OCI-LY1 (cell line): Measurements from ENCODE around the gene ACTN2.

Source experiments
- H2AFZ ChIP-seq: fragments of 200-600 bp; sonication (generic), shearing (Covaris generic); 2 replicates; pipeline ENCODE4 v1.6.0; 2014; ENCODE audit warnings: antibody characterized with exemption, mild to moderate bottlenecking, low read length
- H3F3A ChIP-seq: fragments of 200-600 bp; sonication (generic), shearing (Covaris generic); 2 replicates; pipeline ENCODE4 v1.6.0; 2014; ENCODE audit warnings: mild to moderate bottlenecking, antibody characterized with exemption, low read length, moderate library complexity; ENCODE audit not compliant: insufficient read depth
- H3K27ac ChIP-seq: fragments of 200-600 bp; sonication (generic); 2 replicates; pipeline ENCODE4 v1.5.1; 2014; ENCODE audit warnings: low read length, mixed run types, mild to moderate bottlenecking, low read depth; ENCODE audit not compliant: poor library complexity, severe bottlenecking
- H3K27me3 ChIP-seq: fragments of 200-600 bp; sonication (generic); 2 replicates; pipeline ENCODE4 v1.6.0; 2014; ENCODE audit warnings: antibody characterized with exemption, mild to moderate bottlenecking, low read length, moderate library complexity; ENCODE audit not compliant: insufficient read depth
- H3K36me3 ChIP-seq: fragments of 200-600 bp; sonication (generic); 2 replicates; pipeline ENCODE4 v1.6.1; 2014; ENCODE audit warnings: mild to moderate bottlenecking, antibody characterized with exemption, low read length, moderate library complexity, mixed read lengths; ENCODE audit not compliant: insufficient read depth
- H3K4me1 ChIP-seq: fragments of 200-600 bp; sonication (generic); 2 replicates; pipeline ENCODE4 v1.5.1; 2014; ENCODE audit warnings: mild to moderate bottlenecking, low read length, moderate library complexity; ENCODE audit not compliant: insufficient read depth, severe bottlenecking
- H3K4me2 ChIP-seq: fragments of 200-600 bp; sonication (generic), shearing (Covaris generic); 2 replicates; pipeline ENCODE4 v1.6.1; 2014; ENCODE audit warnings: low read length
- H3K4me3 ChIP-seq: fragments of 200-600 bp; sonication (generic); 2 replicates; pipeline ENCODE4 v1.5.1; 2014; ENCODE audit warnings: low read length, low read depth, mild to moderate bottlenecking, mixed read lengths; ENCODE audit not compliant: poor library complexity, severe bottlenecking
- H3K79me2 ChIP-seq: fragments of 200-600 bp; shearing (Covaris generic); 2 replicates; pipeline ENCODE4 v1.6.1; 2016; ENCODE audit warnings: mixed run types, low read length, mixed read lengths; ENCODE audit not compliant: insufficient read depth
- H3K9ac ChIP-seq: fragments of 200-600 bp; sonication (generic), shearing (Covaris generic); 2 replicates; pipeline ENCODE4 v1.6.1; 2014; ENCODE audit warnings: mild to moderate bottlenecking, low read length, mixed read lengths
- H3K9me2 ChIP-seq: fragments of 200-600 bp; sonication (generic), shearing (Covaris generic); 2 replicates; pipeline ENCODE4 v1.6.1; 2014; ENCODE audit warnings: low read depth, mild to moderate bottlenecking, low read length, mixed read lengths
- H3K9me3 ChIP-seq: fragments of 200-600 bp; shearing (Covaris generic); 2 replicates; pipeline ENCODE4 v1.6.1; 2014; ENCODE audit warnings: low read length, mixed read lengths
- H4K20me1 ChIP-seq: fragments of 200-600 bp; sonication (generic), shearing (Covaris generic); 2 replicates; pipeline ENCODE4 v1.6.0; 2016; ENCODE audit warnings: mild to moderate bottlenecking, low read length; ENCODE audit not compliant: insufficient read depth
- CTCF ChIP-seq: fragments of 200-600 bp; sonication (generic), shearing (Covaris generic); IDR thresholded peaks from 2 replicates; pipeline ENCODE4 v1.5.1; 2017; ENCODE audit warnings: mild to moderate bottlenecking, antibody characterized with exemption, low read length, moderate library complexity, mixed read lengths
- EZH2 ChIP-seq: fragments of 200-600 bp; sonication (generic), shearing (Covaris generic); IDR thresholded peaks from 2 replicates; pipeline ENCODE4 v1.8.0; 2017; ENCODE audit warnings: borderline replicate concordance, mixed run types, mild to moderate bottlenecking, antibody characterized with exemption, low read length, moderate library complexity, mixed read lengths

The ACTN2 gene

GRCh38 chr1:236753516-236753915 is 67.2 kb downstream of the ACTN2 start:
- Histone ChIP-seq H3F3A (no peaks in the 10 kb centered on the region), H4K20me1 (no peaks in the 10 kb centered on the region), H3K4me1 (no peaks in the 10 kb centered on the region), H2AFZ (no peak overlapping the region), H3K4me3 (no peak overlapping the region), H3K27me3 (no peaks in the 10 kb centered on the region), H3K9me2 (no peaks in the 10 kb centered on the region), H3K79me2 (no peaks in the 10 kb centered on the region), H3K9ac (no peak overlapping the region), H3K4me2 (no peak overlapping the region), H3K9me3 (no peaks in the 10 kb centered on the region), H3K36me3 (no peaks in the 10 kb centered on the region), H3K27ac (no peak overlapping the region)
- TF ChIP-seq CTCF (peak; percentile 51), EZH2 (no peak)

GRCh38 chr1:236753964-236754363 is 67.7 kb downstream of the ACTN2 start:
- H2AFZ ChIP-seq, result no peak overlapping the region

GRCh38 chr1:236754525-236755210 is 68.4 kb downstream of the ACTN2 start:
- Histone ChIP-seq H3K27me3 (no peaks in the 10 kb centered on the region), H3K9ac (no peak overlapping the region), H2AFZ (no peak overlapping the region), H4K20me1 (no peaks in the 10 kb centered on the region), H3K4me1 (no peaks in the 10 kb centered on the region), H3K79me2 (no peaks in the 10 kb centered on the region), H3K9me3 (no peaks in the 10 kb centered on the region), H3F3A (no peaks in the 10 kb centered on the region), H3K4me2 (no peak overlapping the region), H3K9me2 (no peaks in the 10 kb centered on the region), H3K4me3 (no peak overlapping the region), H3K36me3 (no peaks in the 10 kb centered on the region), H3K27ac (no peak overlapping the region)
- TF ChIP-seq CTCF (no peak), EZH2 (no peak)

More at GRCh38 chr1:236753964-236754363, 67.7 kb downstream of the ACTN2 start:
- H3K27ac ChIP-seq, result no peak overlapping the region
- no peaks in the 10 kb centered on the region for H3K9me3 ChIP-seq
- no peaks in the 10 kb centered on the region for H3K36me3 ChIP-seq
- no peaks in the 10 kb centered on the region for H3F3A ChIP-seq
- H3K9me2 ChIP-seq, result no peaks in the 10 kb centered on the region
- TF ChIP-seq CTCF (no peak), EZH2 (no peak)
- no peak overlapping the region for H3K4me2 ChIP-seq
- no peaks in the 10 kb centered on the region for H3K4me1 ChIP-seq
- H3K9ac ChIP-seq, result no peak overlapping the region
- no peaks in the 10 kb centered on the region for H4K20me1 ChIP-seq
- H3K4me3 ChIP-seq, result no peak overlapping the region
- no peaks in the 10 kb centered on the region for H3K79me2 ChIP-seq
- no peaks in the 10 kb centered on the region for H3K27me3 ChIP-seq
